GM23338 (cell line): ENCODE results near the gene NUF2. TPM values are rescaled to one million over a fixed set of nuclear protein-coding genes. Genes with fewer than 3 reads are reported as not detected.

ENCODE experiments used
- ATAC-seq: fragments of 200-7000 bp; cut with Tn5 transposase; 3 replicates; pipeline ENCODE4 v1.9.1; 2020
- DNase-seq: peaks from one replicate; pipeline ENCODE4 v3.0.0-alpha.2; 2015; ENCODE audit warnings: low spot score
- H2AFZ ChIP-seq: fragments of 200-600 bp; sonication (generic); 2 replicates; pipeline ENCODE4 v1.8.0; 2016; ENCODE audit warnings: antibody characterized with exemption, mild to moderate bottlenecking, moderate library complexity
- H3F3A ChIP-seq: fragments of 200-600 bp; sonication (generic); replicated peaks from 2 replicates; pipeline ENCODE4 v1.8.0; 2017; ENCODE audit warnings: antibody characterized with exemption, mixed run types, low read depth
- H3K27ac ChIP-seq: fragments of 200-600 bp; sonication (generic); 2 replicates; pipeline ENCODE4 v1.6.1; 2016; ENCODE audit warnings: low read depth
- H3K27me3 ChIP-seq: fragments of 200-600 bp; sonication (generic); 2 replicates; pipeline ENCODE4 v1.8.0; 2016; ENCODE audit warnings: mild to moderate bottlenecking, mixed run types, moderate library complexity; ENCODE audit not compliant: insufficient read depth
- H3K36me3 ChIP-seq: fragments of 200-600 bp; sonication (generic); 2 replicates; pipeline ENCODE4 v1.8.0; 2016; ENCODE audit warnings: mild to moderate bottlenecking; ENCODE audit not compliant: insufficient read depth
- H3K4me1 ChIP-seq: fragments of 200-600 bp; sonication (generic); 2 replicates; pipeline ENCODE4 v1.8.0; 2016; ENCODE audit warnings: mild to moderate bottlenecking, moderate library complexity; ENCODE audit not compliant: insufficient read depth
- H3K4me2 ChIP-seq: fragments of 200-600 bp; sonication (generic); 2 replicates; pipeline ENCODE4 v1.7.1; 2017; ENCODE audit warnings: mixed run types
- H3K4me3 ChIP-seq: fragments of 200-600 bp; sonication (generic); 2 replicates; pipeline ENCODE4 v1.6.1; 2016; ENCODE audit warnings: mixed run types
- H3K79me2 ChIP-seq: fragments of 200-600 bp; sonication (generic); replicated peaks from 2 replicates; pipeline ENCODE4 v1.8.0; 2017; ENCODE audit warnings: mild to moderate bottlenecking; ENCODE audit not compliant: insufficient read depth
- H3K9me2 ChIP-seq: fragments of 200-600 bp; sonication (generic); 2 replicates; pipeline ENCODE4 v1.8.0; 2017; ENCODE audit not compliant: insufficient read depth
- H4K20me1 ChIP-seq: fragments of 200-600 bp; sonication (generic); replicated peaks from 2 replicates; pipeline ENCODE4 v1.8.0; 2017; ENCODE audit warnings: mild to moderate bottlenecking; ENCODE audit not compliant: insufficient read depth
- H3K27ac Mint-ChIP-seq: 2 replicates; pipeline ENCODE4 v1.8.0; 2020; ENCODE audit warnings: inconsistent platforms, mild to moderate bottlenecking, moderate library complexity, mixed read lengths
- H3K27me3 Mint-ChIP-seq: 3 replicates; pipeline ENCODE4 v1.8.0; 2022; ENCODE audit warnings: low read depth, mild to moderate bottlenecking, moderate library complexity, mixed read lengths, inconsistent platforms; ENCODE audit not compliant: insufficient read depth, poor library complexity
- H3K36me3 Mint-ChIP-seq: 3 replicates; pipeline ENCODE4 v1.8.0; 2021; ENCODE audit warnings: low read depth, mild to moderate bottlenecking, inconsistent platforms, moderate library complexity, mixed read lengths
- H3K4me1 Mint-ChIP-seq: 3 replicates; pipeline ENCODE4 v1.8.0; 2020; ENCODE audit warnings: mild to moderate bottlenecking, inconsistent platforms, mixed read lengths
- H3K4me3 Mint-ChIP-seq: 3 replicates; pipeline ENCODE4 v1.8.0; 2021; ENCODE audit warnings: moderate library complexity, mild to moderate bottlenecking, inconsistent platforms, mixed read lengths
- H3K9me3 Mint-ChIP-seq: 3 replicates; pipeline ENCODE4 v1.8.0; 2020; ENCODE audit warnings: moderate library complexity, mild to moderate bottlenecking, inconsistent platforms, mixed read lengths
- CTCF ChIP-seq, 2 experiments: fragments of 200-600 bp in 1 of 2; sonication (generic) in 1 of 2; conservative IDR thresholded peaks; 2 replicates each; pipeline versions ENCODE4 v1.5.1 to v1.6.1; 2016 to 2017; ENCODE audit warnings: antibody characterized with exemption in 2 of 2, low read depth in 2 of 2, mild to moderate bottlenecking in 2 of 2, moderate library complexity in 1 of 2
- ETS1 ChIP-seq: IDR thresholded peaks from 2 replicates; pipeline ENCODE4 v1.6.1; 2016; ENCODE audit warnings: antibody characterized with exemption
- EZH2phosphoT487 ChIP-seq: fragments of 200-600 bp; sonication (generic); IDR thresholded peaks from one replicate; pipeline ENCODE4 v1.8.1; 2018; ENCODE audit warnings: antibody characterized with exemption; ENCODE audit not compliant: unreplicated experiment
- JUNB ChIP-seq: IDR thresholded peaks from one replicate; pipeline ENCODE4 v1.6.1; 2016; ENCODE audit warnings: antibody characterized with exemption; ENCODE audit not compliant: unreplicated experiment
- NANOG ChIP-seq: IDR thresholded peaks from 2 replicates; pipeline ENCODE4 v1.6.1; 2016; ENCODE audit warnings: antibody characterized with exemption, borderline replicate concordance
- POLR2AphosphoS5 ChIP-seq: IDR thresholded peaks from 2 replicates; pipeline ENCODE4 v1.6.1; 2016; ENCODE audit warnings: antibody characterized with exemption, low read depth
- REST ChIP-seq: IDR thresholded peaks from one replicate; pipeline ENCODE4 v1.6.1; 2018; ENCODE audit warnings: antibody characterized with exemption; ENCODE audit not compliant: unreplicated experiment
- STAT1 ChIP-seq: IDR thresholded peaks from one replicate; pipeline ENCODE4 v1.6.1; 2016; ENCODE audit warnings: antibody characterized with exemption; ENCODE audit not compliant: unreplicated experiment
- polyA plus RNA-seq: library from polyadenylated mRNA; unstranded; fragments of >200 nt; fragmentation: Nextera tagmentation; extraction: Ambion mirVana; gene quantifications from 2 replicates; pipeline ENCODE4 v1.2.1, GENCODE V29; 2016
- total RNA-seq: library from RNA; depleted of rRNA; stranded (reverse); fragments of >200 nt; shearing (Covaris generic); gene quantifications from 2 replicates; pipeline ENCODE4 v1.2.3, GENCODE V29; 2014

NUF2 gene
- total and polyA plus RNA-seq, 2 experiments from 2014 or later: 21.7 to 51.4 TPM

GRCh38 chr1:163382395-163382794 lies 60.6 kb downstream of the NUF2 start (continued):
- TF ChIP-seq CTCF (conservative IDR thresholded peaks at IDR 0.05; ENCODE audit: low read depth in 2 of 2) (no peak), ETS1 (no peak), NANOG (no peak), JUNB (no peak), STAT1 (no peak), POLR2AphosphoS5 (no peak), REST (no peak)

GRCh38 chr1:163387146-163387545 lies 65.4 kb downstream of the NUF2 start:
- no peaks in the 10 kb centered on the region for H3K9me3 Mint-ChIP-seq
- H3K27me3 ChIP-seq: no peaks in the 10 kb centered on the region
- no peak overlapping the region for H3K4me2 ChIP-seq
- no peak for ATAC-seq
- TF ChIP-seq POLR2AphosphoS5: no peak
- no peak for TF ChIP-seq EZH2phosphoT487
- TF ChIP-seq NANOG: no peak
- H4K20me1 ChIP-seq: no peaks in the 10 kb centered on the region
- H2AFZ ChIP-seq: no peak overlapping the region
- no peak overlapping the region for H3K27ac Mint-ChIP-seq
- no peaks in the 10 kb centered on the region for H3K36me3 ChIP-seq
- H3K4me1 ChIP-seq: no peaks in the 10 kb centered on the region
- H3K36me3 Mint-ChIP-seq: no peaks in the 10 kb centered on the region
- no peaks in the 10 kb centered on the region for H3K9me2 ChIP-seq
- H3K4me1 Mint-ChIP-seq: 0 out of 3 replicates have a peak, but pooled peaks cover 3% of the 10 kb centered on the region
- no peaks in the 10 kb centered on the region for H3K79me2 ChIP-seq
- H3F3A ChIP-seq: no peaks in the 10 kb centered on the region
- H3K27ac ChIP-seq: no peak overlapping the region
- H3K4me3 ChIP-seq: no peak overlapping the region
- DNase-seq: no peak
- no peaks in the 10 kb centered on the region for H3K27me3 Mint-ChIP-seq
- no peak overlapping the region for H3K4me3 Mint-ChIP-seq
